ENCODE data around the gene SUV39H1.

DNA sequence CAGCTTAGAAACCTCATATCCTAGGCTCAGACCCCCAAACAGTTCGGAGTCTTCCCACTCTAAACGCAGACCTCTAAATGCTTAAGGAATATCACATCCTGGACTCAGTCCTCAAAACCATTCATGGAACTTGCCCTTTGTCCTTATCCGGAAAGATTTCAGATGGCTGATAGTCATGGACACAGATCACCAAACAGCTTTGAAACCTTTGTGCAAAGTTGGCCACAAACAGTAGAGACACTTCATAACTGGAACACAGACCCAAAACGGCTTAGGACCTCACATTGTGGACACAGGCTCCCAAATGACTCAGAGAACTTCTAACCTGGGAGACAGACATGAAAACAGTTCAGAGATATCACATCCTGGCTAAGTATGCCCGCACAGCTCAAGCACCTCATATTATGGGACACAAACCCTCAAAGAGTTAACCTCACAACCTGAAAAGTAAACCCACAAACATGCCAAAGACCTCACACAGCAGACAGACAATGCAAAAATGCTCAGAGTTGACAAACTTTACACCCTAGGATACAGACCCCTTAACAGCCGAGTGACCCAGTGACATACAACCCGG lies 15.5 kb downstream of the SUV39H1 start:
- TF ChIP-seq RARB (CRISPR knock-in tag; IDR thresholded peaks at IDR 0.05) (no peak), PATZ1 (CRISPR knock-in tag; IDR thresholded peaks at IDR 0.05; ENCODE audit: borderline replicate concordance) (no peak), ZFP3 (CRISPR knock-in tag; IDR thresholded peaks at IDR 0.05) (no peak), ZFP30 (CRISPR knock-in tag; IDR thresholded peaks at IDR 0.05) (no peak), ESRRG (CRISPR knock-in tag; IDR thresholded peaks at IDR 0.05) (no peak), ZNF70 (CRISPR knock-in tag; IDR thresholded peaks at IDR 0.05) (no peak), TOX (CRISPR knock-in tag; IDR thresholded peaks at IDR 0.05; ENCODE audit: borderline replicate concordance) (no peak), BACH2 (CRISPR knock-in tag; IDR thresholded peaks at IDR 0.05; ENCODE audit: borderline replicate concordance) (no peak), ARNTL (CRISPR knock-in tag; IDR thresholded peaks at IDR 0.05; ENCODE audit: borderline replicate concordance, low read depth) (no peak), ZC3H10 (CRISPR knock-in tag; IDR thresholded peaks at IDR 0.05) (no peak)
